D721Med (cell line): ENCODE results near the gene CILP2.

Source experiments
- DNase-seq: peaks from one replicate; pipeline ENCODE4 v3.0.0; 2011; ENCODE audit warnings: low spot score; ENCODE audit not compliant: insufficient read length
- FAIRE-seq: peaks from 2 replicates; lab custom pipeline; 2011; peaks lifted over from hg19 to GRCh38; lab: Jason Lieb, UNC
- TF ChIP-seq, protein P1 (sequence below): IDR thresholded peaks from 2 replicates; pipeline ENCODE4 v1.5.1; 2012; ENCODE audit warnings: mild to moderate bottlenecking, control low read depth; ENCODE audit not compliant: insufficient read depth; ENCODE audit errors: missing control alignments

The CILP2 gene

DNA sequence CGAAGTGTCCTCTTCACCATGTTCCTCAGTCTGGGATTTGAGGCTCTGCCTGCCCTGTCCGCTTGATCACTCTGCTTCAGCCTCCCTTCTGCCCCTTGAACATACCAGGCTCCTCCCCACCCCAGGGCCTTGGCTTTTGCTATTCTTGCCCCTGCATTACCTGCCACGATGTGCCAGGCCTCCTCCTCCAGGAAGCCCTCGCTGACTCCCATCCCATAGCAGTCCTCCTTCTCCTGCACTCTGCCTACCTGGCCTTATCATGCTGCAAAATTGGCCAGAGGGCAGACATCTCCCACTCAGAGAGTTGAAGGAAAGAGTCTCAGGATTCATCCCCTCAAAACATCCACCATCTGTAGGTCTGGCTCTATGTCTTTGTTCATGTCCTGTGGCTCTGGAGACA, 7.2 kb upstream of the CILP2 start:
- DNase-seq = no peak
- no peak for FAIRE-seq
- TF ChIP-seq, protein P1, sequence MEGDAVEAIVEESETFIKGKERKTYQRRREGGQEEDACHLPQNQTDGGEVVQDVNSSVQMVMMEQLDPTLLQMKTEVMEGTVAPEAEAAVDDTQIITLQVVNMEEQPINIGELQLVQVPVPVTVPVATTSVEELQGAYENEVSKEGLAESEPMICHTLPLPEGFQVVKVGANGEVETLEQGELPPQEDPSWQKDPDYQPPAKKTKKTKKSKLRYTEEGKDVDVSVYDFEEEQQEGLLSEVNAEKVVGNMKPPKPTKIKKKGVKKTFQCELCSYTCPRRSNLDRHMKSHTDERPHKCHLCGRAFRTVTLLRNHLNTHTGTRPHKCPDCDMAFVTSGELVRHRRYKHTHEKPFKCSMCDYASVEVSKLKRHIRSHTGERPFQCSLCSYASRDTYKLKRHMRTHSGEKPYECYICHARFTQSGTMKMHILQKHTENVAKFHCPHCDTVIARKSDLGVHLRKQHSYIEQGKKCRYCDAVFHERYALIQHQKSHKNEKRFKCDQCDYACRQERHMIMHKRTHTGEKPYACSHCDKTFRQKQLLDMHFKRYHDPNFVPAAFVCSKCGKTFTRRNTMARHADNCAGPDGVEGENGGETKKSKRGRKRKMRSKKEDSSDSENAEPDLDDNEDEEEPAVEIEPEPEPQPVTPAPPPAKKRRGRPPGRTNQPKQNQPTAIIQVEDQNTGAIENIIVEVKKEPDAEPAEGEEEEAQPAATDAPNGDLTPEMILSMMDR = no peak

DNA sequence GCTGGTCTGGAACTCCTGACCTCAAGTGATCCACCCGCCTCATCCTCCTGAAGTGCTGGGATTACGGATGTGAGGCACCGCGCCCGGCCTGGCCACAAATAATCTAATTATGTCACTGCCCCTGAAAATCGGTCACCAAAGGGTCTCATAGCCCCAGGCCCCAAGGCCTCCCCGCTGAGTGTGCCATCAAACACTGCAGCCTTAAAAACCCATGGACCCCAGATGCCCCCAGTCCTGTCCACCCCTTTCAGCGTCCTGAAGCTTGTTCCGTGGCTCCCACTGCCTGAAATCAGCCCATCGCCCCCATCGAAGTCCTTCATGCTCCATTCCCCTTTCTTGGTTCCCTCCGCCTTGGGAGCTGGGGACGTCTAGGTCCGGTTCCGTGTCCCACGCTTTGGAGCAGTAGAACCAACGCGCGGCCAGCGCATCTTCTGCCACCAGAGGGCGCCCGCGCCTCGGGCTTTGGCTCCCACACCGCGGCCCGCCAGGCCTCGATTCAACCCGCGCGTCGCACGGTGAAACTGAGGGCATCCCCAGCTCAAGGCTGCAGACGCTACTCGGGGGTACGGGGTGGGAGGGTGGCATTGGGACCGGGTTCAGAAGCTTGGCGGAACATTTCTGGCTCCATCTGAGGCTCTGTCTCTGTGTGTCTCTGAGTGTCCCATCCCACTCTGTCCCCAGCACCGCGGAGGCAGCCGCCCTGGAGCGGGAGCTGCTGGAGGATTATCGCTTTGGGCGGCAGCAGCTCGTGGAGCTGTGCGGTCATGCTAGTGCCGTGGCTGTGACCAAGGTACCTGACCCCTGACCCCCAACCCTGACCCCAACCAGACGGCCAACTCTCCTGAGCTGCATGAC, 5.9 kb upstream of the CILP2 start:
- TF ChIP-seq, protein P1 = peak; percentile 94
- FAIRE-seq (no peak), DNase-seq (peak; percentile 89)

DNA sequence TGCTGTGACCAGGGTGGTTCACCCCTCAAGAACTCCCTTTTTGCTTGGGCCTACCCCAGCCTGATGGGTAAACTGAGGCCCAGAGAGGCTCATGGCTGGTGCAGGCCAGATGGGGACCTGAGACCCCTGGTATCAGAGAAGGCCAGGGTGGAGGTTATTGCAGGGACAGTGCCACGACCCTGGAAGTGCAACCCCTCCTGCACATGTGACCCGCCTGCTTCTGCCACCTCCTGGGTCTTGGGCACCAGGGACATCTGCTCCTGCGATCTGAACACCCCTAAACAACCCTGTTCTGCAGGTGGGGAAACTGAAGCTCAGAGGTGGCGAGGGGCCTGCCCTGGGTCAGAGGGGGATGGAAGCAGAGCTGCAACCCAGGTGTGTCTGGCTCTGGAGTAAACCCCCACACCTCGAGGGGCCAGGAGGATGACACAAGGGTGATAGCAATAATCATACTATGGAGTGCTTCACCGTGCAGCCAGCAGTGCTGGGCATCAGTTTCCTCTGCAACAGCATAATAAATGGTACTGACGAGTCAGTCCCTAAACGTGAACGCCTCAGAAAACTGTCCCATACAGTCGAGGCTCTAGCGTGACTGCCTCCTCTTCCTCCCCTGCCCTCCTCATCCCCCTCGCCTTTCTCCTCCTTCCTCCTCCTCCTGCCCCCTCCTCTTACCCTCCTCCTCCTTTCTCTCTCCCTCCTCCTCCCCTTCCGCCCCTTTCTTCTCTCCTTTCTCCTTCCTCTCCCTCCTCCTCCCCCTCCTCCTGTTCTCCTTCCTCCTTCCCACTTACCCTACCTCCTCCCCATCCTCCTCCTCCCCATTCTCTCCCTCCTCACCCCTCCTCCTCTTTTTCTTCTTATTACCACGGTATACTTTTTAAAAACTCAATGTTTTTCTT, 5.0 kb upstream of the CILP2 start:
- DNase-seq (no peak), FAIRE-seq (no peak)
- TF ChIP-seq, protein P1 = no peak

DNA sequence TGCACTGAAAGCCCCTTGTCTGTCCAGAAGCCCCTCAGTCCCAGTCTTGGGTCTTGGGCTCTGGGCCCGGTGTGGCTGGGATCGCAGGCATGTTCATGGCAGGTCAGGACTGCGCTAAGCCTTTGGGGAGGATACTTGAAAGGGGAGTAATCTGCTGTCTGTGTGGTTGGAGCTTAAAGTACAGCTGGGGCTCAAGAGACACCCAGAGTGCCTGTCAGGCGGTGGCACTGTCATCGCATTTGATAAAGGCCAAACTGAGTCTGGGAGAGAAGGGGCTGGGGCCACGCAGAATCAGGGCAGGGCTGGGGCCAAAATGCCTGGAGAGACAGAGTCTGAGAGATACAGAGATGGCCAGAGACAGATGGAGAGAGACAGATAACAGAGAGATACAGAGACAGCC, 4.2 kb upstream of the CILP2 start:
- FAIRE-seq (no peak), DNase-seq (peak; percentile 91)
- TF ChIP-seq, protein P1 = peak; percentile 5

DNA sequence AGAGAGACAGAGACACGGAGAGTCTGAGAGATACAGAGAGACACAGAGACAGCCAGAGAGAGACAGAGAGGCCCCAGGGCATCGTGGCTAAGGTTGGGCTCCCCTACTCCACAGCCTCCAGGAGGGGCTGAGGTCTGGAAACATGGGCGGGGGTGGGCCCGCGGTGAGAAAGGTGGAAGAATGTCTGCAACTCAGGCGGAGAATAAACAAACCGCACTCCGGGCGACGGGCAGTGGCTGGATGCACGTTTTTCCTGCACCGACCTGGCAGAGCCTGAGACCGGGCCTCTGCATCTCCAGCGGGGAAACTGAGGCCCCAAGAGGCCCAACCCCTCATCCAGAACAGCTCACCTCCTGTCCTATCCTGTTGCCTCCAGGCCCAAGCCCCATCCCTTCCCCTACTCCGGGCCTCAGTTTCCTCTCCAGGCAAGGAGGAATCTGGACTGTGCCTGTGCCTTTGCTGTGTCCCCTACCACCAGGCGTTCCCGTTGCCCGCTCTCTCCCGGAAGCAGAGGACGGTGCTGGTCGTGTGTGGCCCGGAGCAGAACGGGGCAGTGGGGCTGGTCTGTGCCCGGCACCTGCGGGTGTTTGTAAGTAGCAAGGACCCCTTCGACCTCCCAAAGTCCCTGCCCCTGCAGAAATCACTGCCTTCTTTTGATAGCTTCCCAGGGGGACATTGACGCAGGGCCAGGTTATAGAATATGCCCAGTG, 3.4 kb upstream of the CILP2 start:
- no peak for FAIRE-seq
- TF ChIP-seq, protein P1 = no peak
- DNase-seq = no peak

DNA sequence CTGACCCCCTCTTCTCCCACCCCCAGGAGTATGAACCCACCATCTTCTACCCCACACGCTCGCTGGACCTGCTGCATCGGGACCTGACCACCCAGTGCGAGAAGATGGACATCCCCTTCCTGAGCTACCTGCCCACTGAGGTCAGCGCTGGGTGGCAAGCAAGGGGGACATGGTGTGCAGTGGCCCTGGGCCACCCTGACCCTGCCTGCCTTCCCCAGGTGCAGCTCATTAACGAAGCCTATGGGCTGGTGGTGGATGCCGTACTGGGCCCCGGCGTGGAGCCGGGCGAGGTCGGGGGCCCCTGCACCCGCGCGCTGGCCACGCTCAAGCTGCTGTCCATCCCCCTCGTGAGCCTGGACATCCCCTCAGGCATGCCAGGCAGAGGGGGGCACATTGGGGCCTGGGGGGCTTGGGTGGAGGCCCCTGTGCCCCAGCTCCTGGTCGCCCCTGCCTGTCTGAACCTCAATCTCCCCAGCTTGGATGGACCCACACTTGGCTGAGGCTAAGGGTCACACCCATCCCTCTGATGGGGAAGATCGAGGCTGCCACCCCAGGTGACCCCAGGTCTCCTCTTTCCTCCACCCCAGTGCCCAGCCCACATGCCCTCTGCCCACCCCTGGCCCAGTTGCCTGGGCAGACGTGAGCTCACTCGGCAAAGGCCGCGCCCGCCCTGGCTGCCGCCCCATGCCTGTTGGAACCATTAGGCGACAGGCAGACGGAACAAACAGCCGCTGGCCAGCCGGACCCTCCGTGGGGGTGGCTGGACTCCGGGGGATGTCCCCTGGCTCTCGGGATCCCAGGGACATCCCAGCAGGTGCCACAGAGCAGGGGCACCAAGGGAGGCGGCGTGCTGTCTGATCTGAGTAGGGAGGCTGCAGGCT, 2.5 kb upstream of the CILP2 start:
- TF ChIP-seq, protein P1 = no peak
- no peak for FAIRE-seq
- no peak for DNase-seq
